ENCODE measurements around the gene COL4A1.

The COL4A1 gene

DNA sequence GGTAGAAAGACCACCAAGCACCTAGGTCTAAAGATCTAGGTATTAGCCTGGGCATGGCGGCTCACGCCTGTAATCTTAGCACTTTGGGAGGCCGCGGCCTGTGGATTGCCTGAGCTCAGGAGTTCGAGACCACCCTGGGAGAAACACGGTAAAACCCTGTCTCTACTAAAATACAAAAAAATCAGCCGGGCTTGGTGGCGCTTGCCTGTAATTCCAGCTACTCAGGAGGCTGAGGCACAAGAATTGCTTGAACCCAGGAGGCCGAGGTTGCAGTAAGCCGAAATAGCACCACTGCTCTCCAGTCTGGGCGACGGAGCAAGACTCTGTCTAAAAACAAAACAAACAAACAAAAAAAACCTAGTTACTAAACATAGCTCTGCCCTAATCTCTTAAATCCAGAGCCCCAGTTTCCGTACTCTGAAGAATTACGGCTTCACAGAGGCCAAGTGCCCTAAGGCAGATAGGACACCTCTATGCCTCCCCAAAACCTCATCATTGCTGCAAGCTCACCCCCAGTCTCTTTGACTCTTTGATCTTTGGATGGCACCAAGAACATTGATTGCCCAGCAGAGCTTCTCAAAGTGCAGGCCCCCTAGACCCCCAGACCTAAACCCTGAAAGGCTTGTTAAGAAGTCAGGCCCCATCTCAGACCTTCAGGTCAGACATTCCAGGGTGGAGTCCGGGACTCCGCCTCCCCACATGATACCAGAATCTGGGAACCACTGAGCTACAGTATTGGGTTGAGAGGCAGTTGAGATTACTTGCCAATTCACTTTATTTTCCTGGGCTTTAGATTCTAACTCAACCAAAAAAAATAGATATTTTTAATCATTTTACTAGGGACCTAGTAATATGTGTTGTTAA lies 2.9 kb upstream of the COL4A1 start:
- DNase-seq (ENCODE audit: low read depth, low spot score), result no peak

DNA sequence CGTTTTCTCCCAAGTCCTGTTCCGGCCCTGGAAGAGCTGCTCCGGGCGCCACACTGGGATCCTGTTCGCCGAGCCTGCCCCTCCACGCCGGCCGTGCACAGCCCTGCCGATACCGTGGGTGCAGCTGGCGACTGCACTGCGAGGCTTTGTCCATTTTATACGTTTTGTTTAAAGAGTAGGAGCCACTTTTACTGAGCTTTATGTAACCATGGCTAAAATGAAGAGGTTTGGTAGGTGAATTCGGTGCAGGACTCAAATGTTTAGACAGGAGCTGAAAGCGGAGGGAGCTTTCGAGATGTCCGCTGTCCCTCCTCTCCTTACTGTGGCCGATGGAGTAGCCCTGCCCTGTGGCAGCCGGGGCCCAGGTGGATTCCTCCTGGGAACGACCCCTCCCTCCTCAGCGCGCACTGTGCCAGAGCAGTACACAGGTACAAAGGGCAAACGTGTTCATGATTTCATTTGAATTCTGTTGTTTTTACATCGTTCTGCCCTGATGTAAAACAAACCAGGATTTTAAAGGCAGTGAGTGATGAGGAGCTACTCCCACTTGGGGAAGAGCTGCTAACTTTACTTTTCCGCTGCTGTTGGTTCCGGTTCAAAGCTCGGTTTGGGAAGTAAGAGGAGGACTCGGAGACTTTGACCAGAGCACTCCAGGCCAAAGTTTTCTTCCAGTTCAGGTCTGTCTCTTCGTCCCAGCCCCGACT lies 1.9 kb upstream of the COL4A1 start:
- DNase-seq (ENCODE audit: low read depth, low spot score), result no peak

DNA sequence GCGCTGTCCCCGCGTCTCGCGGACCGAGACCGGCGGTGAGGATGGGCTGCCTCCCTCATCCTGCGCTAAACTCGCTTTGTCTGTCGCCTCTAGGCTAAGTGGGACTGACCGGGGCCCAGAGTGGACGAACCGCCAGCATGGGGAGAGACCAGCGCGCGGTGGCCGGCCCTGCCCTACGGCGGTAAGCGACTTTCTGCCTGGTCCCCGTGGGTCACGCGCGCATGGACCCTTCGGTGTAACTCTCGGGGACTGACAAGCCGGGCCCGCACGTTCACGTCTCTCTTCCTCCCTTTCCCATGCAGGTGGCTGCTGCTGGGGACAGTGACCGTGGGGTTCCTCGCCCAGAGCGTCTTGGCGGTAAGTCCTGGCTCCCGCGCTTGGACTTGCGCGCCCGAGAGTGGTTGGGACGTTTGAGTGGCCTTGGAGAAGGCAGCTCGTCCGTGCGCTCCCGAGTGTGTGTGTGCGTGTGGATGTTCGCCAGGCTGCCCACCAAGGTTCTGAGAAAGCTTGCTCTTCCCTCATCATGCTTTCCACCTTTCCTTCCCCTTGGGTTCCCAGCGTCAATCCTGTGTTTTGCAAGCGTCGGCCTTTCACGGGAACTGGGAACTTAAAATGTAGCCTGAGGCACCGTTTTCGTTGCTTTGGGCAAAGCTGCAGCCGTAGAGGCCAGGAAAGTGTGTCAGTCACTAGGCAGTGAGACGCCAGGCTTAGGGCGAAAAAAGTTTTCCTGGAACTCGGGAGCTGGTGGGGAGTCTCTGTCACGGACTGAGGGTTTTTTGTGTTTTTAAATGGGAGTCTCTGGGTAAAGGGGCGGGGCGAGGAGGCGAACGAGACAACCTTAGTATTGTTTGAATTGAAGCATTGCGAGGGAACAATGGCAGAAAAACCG lies 1.1 kb upstream of the COL4A1 start:
- DNase-seq (ENCODE audit: low read depth, low spot score), result no peak

- no peak for DNase-seq (ENCODE audit: low read depth, low spot score)
Observed at GRCh38 chr13:110306340-110306959, 507 bp downstream of the COL4A1 start.

DNA sequence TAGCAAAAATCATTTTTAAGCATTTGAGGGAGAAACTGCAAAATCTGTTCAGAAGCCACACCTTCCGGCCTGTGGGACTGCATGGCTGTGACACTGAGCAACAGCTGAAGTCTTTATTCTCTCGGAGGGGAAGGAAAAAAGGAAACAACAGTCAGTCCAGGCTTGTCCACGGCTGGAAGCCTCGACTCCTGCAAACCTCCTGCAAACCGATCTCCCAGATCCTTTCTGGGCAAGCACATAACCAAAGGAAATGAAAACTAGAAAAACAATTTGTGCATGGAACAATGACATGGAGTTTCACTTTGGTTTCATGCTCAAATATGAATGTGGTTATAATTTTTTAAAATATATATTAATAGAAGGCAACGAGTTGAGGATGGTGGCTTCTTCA lies 1.0 kb downstream of the COL4A1 start:
- DNase-seq (ENCODE audit: low read depth, low spot score), result no peak

- DNase-seq (ENCODE audit: low read depth, low spot score), result no peak
Observed at GRCh38 chr13:110305544-110305943, 1.4 kb downstream of the COL4A1 start.

- no peak for DNase-seq (ENCODE audit: low read depth, low spot score)
Observed at GRCh38 chr13:110305001-110305400, 2.0 kb downstream of the COL4A1 start.

DNA sequence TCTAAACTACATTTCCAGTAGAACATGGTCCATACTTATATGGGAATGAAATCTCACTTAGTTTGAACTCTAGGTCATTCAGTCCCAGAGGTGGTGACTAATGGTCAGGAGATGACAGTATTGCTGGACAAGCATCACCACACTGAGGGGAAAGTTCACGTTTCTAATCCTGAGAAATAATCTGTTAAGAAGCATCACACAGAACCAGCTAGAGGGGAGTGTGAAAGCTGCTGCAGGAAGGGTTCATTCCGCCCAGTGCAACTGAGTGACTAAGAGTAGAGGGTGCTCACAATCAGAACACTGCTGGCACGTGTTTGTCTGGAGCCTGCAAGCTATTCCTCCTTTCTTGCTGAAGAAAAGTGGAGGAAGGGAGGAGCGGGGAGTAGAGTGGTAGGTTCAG lies 2.7 kb downstream of the COL4A1 start:
- no peak for DNase-seq (ENCODE audit: low read depth, low spot score)

DNA sequence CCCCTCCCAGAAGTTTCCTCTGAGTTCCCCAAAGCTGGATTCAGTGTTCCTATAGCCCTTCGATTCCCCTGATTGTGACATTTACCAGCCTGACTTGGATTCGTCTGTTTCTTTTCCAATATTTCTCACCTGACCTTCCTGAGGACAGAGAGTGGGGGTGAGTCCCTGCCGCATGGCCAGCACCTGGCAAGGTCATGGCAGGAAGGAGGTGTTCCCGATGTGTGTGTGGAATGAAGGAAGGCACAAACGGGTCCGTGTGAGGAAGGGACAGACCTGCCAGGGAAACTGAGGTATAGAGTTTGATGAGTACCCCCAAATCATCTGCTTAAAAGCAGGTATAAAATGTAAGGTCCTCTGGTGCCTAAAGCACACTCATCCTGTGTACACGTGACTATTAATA lies 3.3 kb downstream of the COL4A1 start:
- no peak for DNase-seq (ENCODE audit: low read depth, low spot score)

- no peak for DNase-seq (ENCODE audit: low read depth, low spot score)
Observed at GRCh38 chr13:110302997-110303396, 4.0 kb downstream of the COL4A1 start.

DNA sequence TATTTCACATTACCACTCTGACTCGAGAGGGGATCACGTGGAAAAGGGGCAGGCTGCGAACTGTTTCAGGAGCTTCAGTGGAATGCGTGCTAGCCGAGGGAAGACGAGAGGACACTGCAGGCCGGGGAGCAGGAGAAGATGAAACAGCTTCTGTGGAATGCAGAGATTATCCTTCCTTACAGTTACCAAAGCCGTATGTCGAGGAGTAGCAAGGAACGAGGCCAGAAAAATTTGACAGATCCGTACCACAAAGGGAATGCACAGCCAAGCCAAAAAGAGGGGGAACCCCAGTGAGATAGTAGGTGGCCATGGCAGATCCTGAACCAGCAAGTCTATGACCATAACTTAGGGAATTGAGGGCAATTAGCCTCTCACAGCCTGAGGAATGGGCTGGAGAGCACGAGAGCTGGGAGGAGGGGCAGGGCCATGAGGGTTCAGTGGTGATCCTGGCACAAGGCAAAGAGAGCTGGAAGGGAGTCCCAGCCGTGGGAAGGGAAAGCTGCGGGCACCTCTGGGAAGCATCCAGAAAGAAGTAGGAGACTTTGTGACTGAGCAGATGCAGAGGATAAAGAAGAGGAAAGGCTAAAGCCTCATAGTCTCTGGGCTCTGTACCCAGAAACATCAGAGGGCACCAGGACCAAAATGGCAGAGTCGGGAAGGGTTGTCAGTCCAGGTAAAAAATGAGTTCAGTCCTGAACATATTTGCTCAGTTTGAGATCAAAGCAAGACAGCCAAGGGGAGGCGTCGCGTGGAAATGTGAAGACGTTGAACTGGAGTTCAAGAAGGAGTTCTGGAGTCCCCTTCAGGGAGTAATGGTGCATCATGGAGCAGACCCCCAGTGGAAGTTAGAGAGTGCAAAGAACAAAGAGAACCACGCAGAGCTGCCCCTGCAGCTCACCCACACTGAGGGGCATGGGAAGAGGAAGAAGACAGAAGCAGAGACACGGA lies 5.1 kb downstream of the COL4A1 start:
- no peak for DNase-seq (ENCODE audit: low read depth, low spot score)

GRCh38 chr13:110301083-110301482 lies 5.9 kb downstream of the COL4A1 start:
- no peak for DNase-seq (ENCODE audit: low read depth, low spot score)

- DNase-seq (ENCODE audit: low read depth, low spot score), result no peak
Observed at GRCh38 chr13:110300090-110300815, 6.7 kb downstream of the COL4A1 start.

- DNase-seq (ENCODE audit: low read depth, low spot score), result no peak
Observed at GRCh38 chr13:110299283-110299840, 7.6 kb downstream of the COL4A1 start.

- DNase-seq (ENCODE audit: low read depth, low spot score), result no peak
Observed at GRCh38 chr13:110298505-110299282, 8.3 kb downstream of the COL4A1 start.

GRCh38 chr13:110297766-110298504 lies 9.0 kb downstream of the COL4A1 start:
- DNase-seq (ENCODE audit: low read depth, low spot score), result no peak

DNA sequence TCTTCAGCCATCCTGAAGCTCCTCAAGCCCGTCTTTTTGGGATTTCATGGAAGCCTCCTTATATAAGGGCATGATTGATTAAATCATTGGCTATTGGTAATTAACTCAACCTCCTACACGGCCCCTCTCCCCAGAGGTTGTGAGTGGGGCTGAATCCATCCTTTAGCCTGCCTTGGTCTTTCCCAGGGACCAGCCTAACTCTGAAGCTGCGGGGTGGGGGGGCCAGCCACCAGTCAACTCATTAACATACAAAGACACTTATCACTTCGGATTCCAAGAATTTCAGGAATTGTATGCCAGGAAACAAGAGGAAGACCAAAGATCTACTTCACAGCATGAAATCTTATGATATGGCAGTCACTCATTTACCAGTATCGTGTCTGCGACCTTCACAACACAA lies 9.9 kb downstream of the COL4A1 start:
- DNase-seq (ENCODE audit: low read depth, low spot score), result no peak

DNA sequence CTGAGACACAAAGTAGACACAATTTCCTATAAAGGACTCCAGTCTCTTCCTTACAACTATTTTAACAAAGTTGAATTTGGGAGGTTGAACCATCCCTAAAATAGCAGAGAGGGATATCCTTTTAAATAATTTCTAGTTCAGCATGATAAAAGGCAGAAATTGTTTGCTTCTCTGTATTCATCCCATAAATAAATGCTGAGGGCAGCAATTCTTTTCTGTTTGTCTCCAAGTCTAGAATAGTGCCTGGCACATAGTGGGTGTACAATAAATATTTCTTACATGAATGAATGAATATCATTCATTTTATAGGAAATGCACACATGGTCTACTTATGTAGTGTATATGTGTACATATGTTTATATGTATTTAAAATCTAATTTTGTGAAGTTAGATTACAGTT lies 12.3 kb downstream of the COL4A1 start:
- DNase-seq (ENCODE audit: low read depth, low spot score), result no peak

All from brain pericyte (primary cell).